ENCODE measurements around the gene RUNDC1. TPM values are rescaled to one million over a fixed set of nuclear protein-coding genes. Genes with fewer than 3 reads are reported as not detected.
"Not testable (repeated sequence)": the region's sequence is repeated elsewhere in the genome, so short reads cannot be mapped to it uniquely, and the experiment has no call there.

The RUNDC1 gene
- total RNA-seq, result 10 to 100 TPM; 13.0 to 14.0 TPM

- H3K9me3 Mint-ChIP-seq, result no peaks in the 10 kb centered on the region
- ChIA-PET POLR2A (no interaction called here), CTCF (interaction anchor here (0.6 to 2.8 kb wide), 3 partner anchors 17 to 660 kb away, joined by 3 to 13 read pairs (median 4); partner anchors contain the start of genes BECN1 and RPL27)
- peak; percentile 92 for DNase-seq
- peaks cover 16% of the 10 kb centered on the region for H3K36me3 Mint-ChIP-seq (ENCODE audit: low read depth)
- H3K27ac Mint-ChIP-seq, result peak within 1 kb of the TSS; percentile 92
- peaks cover 38% of the 10 kb centered on the region for H3K4me1 Mint-ChIP-seq
- H3K4me3 Mint-ChIP-seq, result peak within 1 kb of the TSS; percentile 92
- no peaks in the 10 kb centered on the region for H3K27me3 Mint-ChIP-seq
These were observed at the start of gene RUNDC1 for GRCh38 chr17:42980274-42980765. RUNDC1 (plus strand) TSS chr17:42980565; CDS start chr17:42980577, 12 bp downstream.

GRCh38 chr17:42937712-42938596, 42.4 kb upstream of the RUNDC1 start:
- CTCF ChIA-PET, result interaction anchor here (1.0 kb wide), 1 partner anchor 19 kb away, joined by 4 read pairs; no protein-coding TSS in a partner anchor
- DNase-seq, result peak; percentile 34
- no peak overlapping the region for H3K27ac Mint-ChIP-seq
- POLR2A ChIA-PET, result no interaction called here
- no peaks in the 10 kb centered on the region for H3K9me3 Mint-ChIP-seq
- no peaks in the 10 kb centered on the region for H3K36me3 Mint-ChIP-seq (ENCODE audit: low read depth)
- peaks cover 12% of the 10 kb centered on the region for H3K27me3 Mint-ChIP-seq
- no peak overlapping the region for H3K4me3 Mint-ChIP-seq
- no peaks in the 10 kb centered on the region for H3K4me1 Mint-ChIP-seq

GRCh38 chr17:42944211-42944610, 36.2 kb upstream of the RUNDC1 start:
- Mint-ChIP-seq H3K27me3 (peaks cover 6% of the 10 kb centered on the region), H3K9me3 (no peaks in the 10 kb centered on the region), H3K4me1 (no peaks in the 10 kb centered on the region), H3K4me3 (no peak overlapping the region), H3K36me3 (ENCODE audit: low read depth) (peaks cover 1% of the 10 kb centered on the region), H3K27ac (no peak overlapping the region)
- POLR2A ChIA-PET, result no interaction called here
- CTCF ChIA-PET, result interaction anchor here (1.5 kb wide), 1 partner anchor 15 kb away, joined by 5 read pairs; no protein-coding TSS in a partner anchor
- DNase-seq, result no peak

DNA sequence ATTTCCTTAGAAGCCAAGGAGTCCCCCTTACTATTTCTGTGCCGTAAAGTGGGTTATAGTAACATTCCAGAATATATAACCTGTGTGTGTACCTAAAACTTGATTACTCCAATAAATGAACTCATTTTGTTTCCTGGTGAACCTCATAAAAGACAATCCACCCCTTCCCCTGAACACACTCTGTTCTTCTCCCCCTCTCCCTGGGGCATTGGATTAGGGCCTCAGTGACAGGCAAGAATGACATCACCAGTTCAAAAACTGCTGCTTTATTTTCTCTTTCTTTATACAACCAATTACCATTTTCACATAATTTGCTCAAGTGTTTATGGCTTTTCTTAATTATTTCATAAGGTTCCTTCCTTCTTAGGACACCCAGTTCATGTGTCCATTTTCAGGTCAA, 33.6 kb upstream of the RUNDC1 start:
- POLR2A ChIA-PET, result no interaction called here
- Mint-ChIP-seq H3K4me1 (peaks cover 2% of the 10 kb centered on the region), H3K27me3 (no peaks in the 10 kb centered on the region), H3K9me3 (no peaks in the 10 kb centered on the region), H3K27ac (peak overlapping the region; percentile 7), H3K4me3 (no peak overlapping the region), H3K36me3 (ENCODE audit: low read depth) (peaks cover 14% of the 10 kb centered on the region)
- CTCF ChIA-PET, result interaction anchor here (0.6 kb wide), 1 partner anchor 101 kb away, joined by 4 read pairs; no protein-coding TSS in a partner anchor
- no peak for DNase-seq

DNA sequence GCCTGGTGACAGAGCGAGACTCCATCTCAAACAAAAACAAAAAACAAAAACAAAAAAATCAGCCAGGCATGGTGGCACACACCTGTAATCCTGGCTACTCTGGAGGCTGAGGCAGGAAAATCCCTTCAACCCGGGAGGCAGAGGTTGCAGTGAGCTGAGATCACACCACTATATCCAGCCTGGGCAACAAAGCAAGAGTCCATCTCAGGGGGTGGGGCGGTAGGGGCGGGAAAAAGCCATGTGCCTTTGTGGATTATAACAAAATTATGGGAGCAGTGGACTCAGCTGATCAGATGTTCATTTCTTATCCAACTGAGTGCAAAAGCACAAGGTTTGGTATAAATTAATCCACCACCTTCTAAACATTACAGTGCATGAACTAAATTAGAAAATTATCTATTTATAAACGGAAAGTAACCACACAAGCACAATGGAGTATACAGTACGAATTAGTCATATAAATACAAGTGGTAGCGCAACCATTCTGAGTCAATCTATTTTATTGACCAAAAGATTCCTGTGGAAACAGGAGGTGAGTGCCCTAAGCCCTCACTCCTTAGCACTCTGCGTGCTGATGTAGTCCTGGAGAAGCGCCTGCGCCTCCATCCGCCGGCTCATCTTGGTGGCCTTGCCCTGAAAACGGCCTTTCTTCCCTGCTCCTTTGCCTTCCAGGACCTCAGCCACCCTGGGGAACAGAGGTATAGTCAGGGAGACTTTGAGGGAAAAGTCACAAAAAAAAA, 30.2 kb upstream of the RUNDC1 start:
- no peaks in the 10 kb centered on the region for H3K9me3 Mint-ChIP-seq
- POLR2A ChIA-PET, result interaction anchor here (0.7 kb wide), 1 partner anchor 9 kb away, joined by 3 read pairs; no protein-coding TSS in a partner anchor
- peaks cover 7% of the 10 kb centered on the region for H3K4me1 Mint-ChIP-seq
- peaks cover 28% of the 10 kb centered on the region for H3K36me3 Mint-ChIP-seq (ENCODE audit: low read depth)
- DNase-seq, result no peak
- H3K4me3 Mint-ChIP-seq, result no peak overlapping the region
- no peaks in the 10 kb centered on the region for H3K27me3 Mint-ChIP-seq
- CTCF ChIA-PET, result interaction anchor here (0.7 kb wide), 1 partner anchor 340 kb away, joined by 3 read pairs; no protein-coding TSS in a partner anchor
- peak overlapping the region; percentile 28 for H3K27ac Mint-ChIP-seq

- no peak overlapping the region for H3K27ac Mint-ChIP-seq
- peaks cover 42% of the 10 kb centered on the region for H3K36me3 Mint-ChIP-seq (ENCODE audit: low read depth)
- CTCF ChIA-PET, result interaction anchor here (1.2 kb wide), 1 partner anchor 120 kb away, joined by 3 read pairs; no protein-coding TSS in a partner anchor
- DNase-seq, result no peak
- no peaks in the 10 kb centered on the region for H3K27me3 Mint-ChIP-seq
- H3K4me1 Mint-ChIP-seq, result peaks cover 7% of the 10 kb centered on the region
- POLR2A ChIA-PET, result no interaction called here
- H3K4me3 Mint-ChIP-seq, result no peak overlapping the region
- H3K9me3 Mint-ChIP-seq, result no peaks in the 10 kb centered on the region
These were observed 26.7 kb upstream of the RUNDC1 start for GRCh38 chr17:42953669-42954068.

GRCh38 chr17:42964161-42964932, 16.0 kb upstream of the RUNDC1 start, which contains the start of gene AARSD1:
AARSD1 (minus strand) TSS chr17:42964454; CDS start chr17:42964440, 14 bp downstream.
- DNase-seq, result peak; percentile 93
- Mint-ChIP-seq H3K36me3 (ENCODE audit: low read depth) (peaks cover 29% of the 10 kb centered on the region), H3K9me3 (no peaks in the 10 kb centered on the region), H3K27me3 (no peaks in the 10 kb centered on the region), H3K4me3 (peak within 1 kb of the TSS; percentile 93), H3K27ac (peak within 1 kb of the TSS; percentile 95), H3K4me1 (peaks cover 20% of the 10 kb centered on the region)
- CTCF ChIA-PET, result interaction anchor here (0.7 kb wide), 1 partner anchor 394 kb away, joined by 3 read pairs; no protein-coding TSS in a partner anchor
- POLR2A ChIA-PET, result interaction anchor here (0.6 to 0.7 kb wide), 2 partner anchors 168 to 575 kb away, joined by 3 read pairs; no protein-coding TSS in a partner anchor

DNA sequence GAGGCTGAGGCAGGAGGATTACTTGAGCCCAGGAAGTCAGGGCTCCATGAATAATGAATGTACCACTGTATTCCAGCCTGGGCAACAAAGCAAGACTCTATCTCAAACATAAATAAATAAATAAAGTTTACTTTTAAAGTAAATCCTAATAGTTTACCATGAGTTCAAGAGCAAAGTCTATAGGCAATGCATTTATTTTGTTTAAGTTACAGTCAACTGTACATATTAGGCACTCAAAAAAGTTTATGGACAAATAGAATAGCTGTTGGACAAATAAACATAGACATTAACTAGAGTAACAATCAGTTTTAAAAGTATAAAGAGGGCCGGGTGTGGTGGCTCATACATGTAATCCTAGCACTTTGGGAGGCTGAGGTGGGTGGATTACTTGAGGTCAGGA, 12.4 kb upstream of the RUNDC1 start:
- Mint-ChIP-seq H3K27ac (no peak overlapping the region), H3K9me3 (no peaks in the 10 kb centered on the region), H3K27me3 (no peaks in the 10 kb centered on the region), H3K4me1 (peaks cover 13% of the 10 kb centered on the region), H3K36me3 (ENCODE audit: low read depth) (peaks cover 5% of the 10 kb centered on the region), H3K4me3 (no peak overlapping the region)
- POLR2A ChIA-PET, result interaction anchor here (0.6 kb wide), 1 partner anchor 232 kb away, joined by 4 read pairs; no protein-coding TSS in a partner anchor
- CTCF ChIA-PET, result no interaction called here
- no peak for DNase-seq

GRCh38 chr17:42969001-42969581, 11.3 kb upstream of the RUNDC1 start:
- Mint-ChIP-seq H3K27me3 (no peaks in the 10 kb centered on the region), H3K36me3 (ENCODE audit: low read depth) (peaks cover 5% of the 10 kb centered on the region), H3K9me3 (no peaks in the 10 kb centered on the region), H3K4me3 (no peak overlapping the region), H3K27ac (no peak overlapping the region), H3K4me1 (peaks cover 5% of the 10 kb centered on the region)
- POLR2A ChIA-PET, result interaction anchor here (0.6 kb wide), 2 partner anchors 126 to 277 kb away, joined by 6 read pairs; no protein-coding TSS in a partner anchor
- DNase-seq, result no peak
- CTCF ChIA-PET, result interaction anchor here (0.5 to 1.0 kb wide), 2 partner anchors 98 to 370 kb away, joined by 3 read pairs; no protein-coding TSS in a partner anchor

DNA sequence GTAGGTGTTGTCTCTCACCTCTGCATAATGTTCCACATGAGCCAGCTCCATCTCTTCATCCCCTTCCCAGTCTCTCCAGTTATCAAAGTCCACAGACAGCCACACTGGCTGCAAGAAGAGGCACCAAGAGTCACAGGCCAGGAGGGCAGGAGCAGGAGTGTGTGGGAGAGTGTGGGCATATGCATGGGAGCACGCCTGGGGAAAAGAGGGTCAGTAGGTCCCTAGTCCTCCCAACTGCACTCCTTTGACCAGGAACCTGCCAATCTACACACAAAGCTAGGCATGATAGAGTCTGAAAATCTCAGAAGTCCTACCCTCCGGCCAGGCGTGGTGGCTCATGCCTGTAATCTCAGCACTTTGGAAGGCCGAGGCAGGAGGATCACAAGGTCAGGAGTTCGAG, 8.8 kb upstream of the RUNDC1 start:
- DNase-seq, result no peak
- Mint-ChIP-seq H3K4me1 (no peaks in the 10 kb centered on the region), H3K27ac (no peak overlapping the region), H3K4me3 (no peak overlapping the region), H3K27me3 (no peaks in the 10 kb centered on the region), H3K9me3 (no peaks in the 10 kb centered on the region), H3K36me3 (ENCODE audit: low read depth) (no peaks in the 10 kb centered on the region)
- CTCF ChIA-PET, result no interaction called here
- POLR2A ChIA-PET, result no interaction called here

DNA sequence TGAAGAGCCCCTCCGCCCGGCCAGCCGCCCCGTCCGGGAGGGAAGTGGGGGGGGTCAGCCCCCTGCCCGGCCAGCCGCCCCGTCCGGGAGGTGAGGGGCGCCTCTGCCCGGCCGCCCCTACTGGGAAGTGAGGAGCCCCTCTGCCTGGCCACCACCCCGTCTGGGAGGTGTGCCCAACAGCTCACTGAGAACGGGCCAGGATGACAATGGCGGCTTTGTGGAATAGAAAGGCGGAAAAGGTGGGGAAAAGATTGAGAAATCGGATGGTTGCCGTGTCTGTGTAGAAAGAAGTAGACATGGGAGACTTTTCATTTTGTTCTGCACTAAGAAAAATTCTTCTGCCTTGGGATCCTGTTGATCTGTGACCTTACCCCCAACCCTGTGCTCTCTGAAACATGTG, 7.0 kb upstream of the RUNDC1 start:
- H3K9me3 Mint-ChIP-seq, CTCF ChIA-PET: not testable (repeated sequence)

GRCh38 chr17:42975265-42975664, 5.1 kb upstream of the RUNDC1 start:
- POLR2A ChIA-PET, result no interaction called here
- Mint-ChIP-seq H3K27me3 (no peaks in the 10 kb centered on the region), H3K9me3 (no peaks in the 10 kb centered on the region), H3K36me3 (ENCODE audit: low read depth) (no peaks in the 10 kb centered on the region), H3K4me3 (no peak overlapping the region), H3K27ac (no peak overlapping the region), H3K4me1 (peaks cover 13% of the 10 kb centered on the region)
- CTCF ChIA-PET, result no interaction called here
- no peak for DNase-seq

More for the DNA sequence above, 7.0 kb upstream of the RUNDC1 start:
- H3K4me1 Mint-ChIP-seq; H3K27me3 Mint-ChIP-seq; H3K36me3 Mint-ChIP-seq (ENCODE audit: low read depth); H3K4me3 Mint-ChIP-seq; POLR2A ChIA-PET; DNase-seq; H3K27ac Mint-ChIP-seq: not testable (repeated sequence)
